RPMI7951 (cell line): ENCODE measurements around the gene GPD1. TPM values are rescaled to one million over a fixed set of nuclear protein-coding genes. Genes with fewer than 3 reads are reported as not detected.

Experiments
- DNase-seq: peaks from one replicate; pipeline ENCODE4 v3.0.0-alpha.2; 2012; ENCODE audit warnings: low read depth
- total RNA-seq: library from RNA; depleted of rRNA; stranded (reverse); fragments of >200 nt; shearing (Covaris generic); gene quantifications from 2 replicates; pipeline ENCODE4 v1.2.3, GENCODE V29; 2014

The GPD1 gene
- total RNA-seq, 1 experiment from 2014 or later = not detected

DNA sequence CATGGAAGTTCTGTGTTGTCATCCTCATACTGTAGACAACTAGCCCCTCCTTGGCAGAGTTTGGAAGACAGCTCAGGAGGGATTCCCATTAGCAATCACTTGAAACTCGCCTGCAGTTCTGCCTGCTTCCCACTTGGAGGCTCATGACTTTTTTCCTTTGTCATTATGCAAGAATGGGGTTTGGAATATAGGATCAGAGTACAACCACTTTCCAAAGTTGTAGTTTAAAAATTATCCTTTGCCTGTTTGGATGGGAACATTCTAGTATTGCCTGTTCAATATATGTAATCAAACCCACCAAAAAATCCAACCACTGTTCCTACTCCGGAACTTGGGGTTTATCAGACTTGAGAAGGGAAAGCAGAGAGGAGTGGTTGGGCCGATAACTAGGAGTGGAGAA is 2.1 kb upstream of the GPD1 start:
- peak; percentile 24 for DNase-seq

DNA sequence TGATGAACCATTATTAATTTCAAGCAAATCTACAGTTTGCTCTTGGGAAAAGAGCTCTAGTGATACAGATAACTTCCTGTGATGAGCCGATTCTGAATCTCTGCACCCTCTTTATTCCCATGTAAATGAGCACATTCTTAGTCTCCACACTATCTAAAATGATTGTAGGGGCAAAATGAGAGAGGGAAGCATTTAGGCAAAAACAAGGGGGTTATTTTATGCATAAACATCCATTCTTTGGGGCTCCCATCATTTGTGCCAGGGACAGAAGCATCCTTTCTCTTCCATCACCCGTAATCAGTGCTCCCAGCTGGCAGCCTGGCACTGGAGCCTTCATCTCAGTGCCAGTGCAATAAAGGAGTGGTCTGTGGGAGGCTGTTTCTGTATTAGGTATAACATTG is 1.7 kb upstream of the GPD1 start:
- no peak for DNase-seq

DNA sequence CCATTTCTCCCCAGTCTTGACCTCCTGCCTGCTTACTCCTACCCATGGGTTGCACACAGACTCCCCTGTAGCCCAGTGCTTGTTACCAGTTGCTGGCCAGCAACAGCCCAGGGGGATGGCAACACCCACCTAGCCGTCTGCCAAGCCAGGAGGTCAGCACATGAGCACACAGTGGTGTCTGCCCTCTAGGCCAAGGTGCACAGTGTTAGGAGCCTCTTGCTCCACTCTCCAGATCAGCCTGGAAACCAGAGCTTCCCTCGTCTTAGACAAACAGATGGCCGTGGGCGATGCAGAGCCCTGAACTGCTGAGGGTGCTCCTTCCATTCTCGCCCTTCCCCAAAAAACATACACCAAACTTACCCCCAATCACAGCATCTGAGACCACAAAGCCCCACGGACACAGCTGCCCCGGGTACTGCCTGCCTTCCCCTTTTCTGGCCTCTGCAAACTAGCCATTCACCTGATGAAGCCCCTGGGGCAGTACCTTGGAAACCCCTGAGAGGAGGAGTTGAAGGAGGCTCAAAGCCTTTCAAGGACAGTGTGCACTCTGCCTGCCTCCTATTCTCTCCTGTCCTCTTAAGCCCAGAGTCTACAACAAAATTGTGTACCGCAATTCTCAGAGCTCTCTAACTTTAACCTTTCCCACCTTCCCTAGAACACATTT is 1.0 kb upstream of the GPD1 start:
- no peak for DNase-seq

DNA sequence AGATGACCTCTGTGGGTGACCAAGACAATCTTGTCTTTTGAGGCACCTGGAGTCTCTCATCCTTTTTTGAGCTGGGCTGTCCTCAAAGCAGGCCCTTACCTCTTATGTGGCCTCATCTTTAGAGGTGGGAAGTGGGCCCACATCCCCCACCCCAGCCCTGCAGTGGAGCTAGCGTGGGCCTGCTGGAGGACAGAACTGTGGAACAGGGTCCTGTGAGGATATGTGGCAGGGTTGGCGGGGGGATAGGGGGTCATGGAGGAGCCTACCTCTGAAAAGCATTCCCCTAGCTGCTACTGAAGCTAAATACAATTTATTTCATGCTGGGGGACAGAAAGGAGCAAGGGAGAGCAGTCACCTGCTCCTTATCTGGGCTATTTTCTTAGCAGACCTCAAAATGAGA is 457 bp upstream of the GPD1 start:
- DNase-seq = no peak

DNA sequence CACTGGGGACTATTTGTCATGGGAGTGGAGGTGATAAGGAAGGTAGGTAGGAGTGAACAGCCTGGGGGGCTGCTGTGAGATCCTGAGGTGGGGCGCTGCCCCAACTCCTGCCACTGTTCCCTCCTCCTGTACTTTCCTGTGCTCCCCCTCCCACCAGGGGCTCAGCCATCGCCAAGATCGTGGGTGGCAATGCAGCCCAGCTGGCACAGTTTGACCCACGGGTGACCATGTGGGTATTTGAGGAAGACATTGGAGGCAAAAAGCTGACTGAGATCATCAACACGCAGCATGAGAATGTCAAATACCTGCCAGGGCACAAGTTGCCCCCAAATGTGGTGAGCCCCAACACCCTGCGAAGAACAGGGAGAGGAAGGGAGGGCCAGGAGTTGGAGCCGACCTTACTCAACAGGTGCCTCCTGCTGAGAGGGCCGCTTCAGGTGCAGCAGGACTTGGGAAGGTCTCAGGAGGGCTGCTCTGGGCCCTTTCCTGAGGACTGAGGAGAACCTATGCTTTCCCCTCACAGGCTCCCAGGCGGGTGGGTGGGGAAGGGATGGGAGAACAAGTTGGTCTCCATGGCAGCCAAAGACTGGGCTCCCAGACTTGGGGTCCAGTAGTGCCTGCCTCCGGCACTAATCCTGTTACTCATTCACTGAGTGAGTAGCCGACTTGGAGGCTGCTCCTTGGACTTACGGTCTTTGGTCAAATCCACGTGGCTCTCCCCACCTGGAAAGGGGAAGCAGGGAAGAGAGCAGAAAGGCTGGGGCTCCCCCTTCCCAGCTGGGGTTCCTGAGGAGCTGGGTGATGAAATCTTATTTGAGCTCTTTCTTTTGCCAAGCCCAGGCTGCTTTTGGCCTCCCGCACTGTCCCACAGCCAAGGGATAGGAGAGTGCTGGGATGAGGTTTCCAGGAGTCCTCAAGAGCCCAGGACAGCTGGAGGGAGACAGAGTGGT is 884 bp downstream of the GPD1 start:
- DNase-seq = no peak

DNA sequence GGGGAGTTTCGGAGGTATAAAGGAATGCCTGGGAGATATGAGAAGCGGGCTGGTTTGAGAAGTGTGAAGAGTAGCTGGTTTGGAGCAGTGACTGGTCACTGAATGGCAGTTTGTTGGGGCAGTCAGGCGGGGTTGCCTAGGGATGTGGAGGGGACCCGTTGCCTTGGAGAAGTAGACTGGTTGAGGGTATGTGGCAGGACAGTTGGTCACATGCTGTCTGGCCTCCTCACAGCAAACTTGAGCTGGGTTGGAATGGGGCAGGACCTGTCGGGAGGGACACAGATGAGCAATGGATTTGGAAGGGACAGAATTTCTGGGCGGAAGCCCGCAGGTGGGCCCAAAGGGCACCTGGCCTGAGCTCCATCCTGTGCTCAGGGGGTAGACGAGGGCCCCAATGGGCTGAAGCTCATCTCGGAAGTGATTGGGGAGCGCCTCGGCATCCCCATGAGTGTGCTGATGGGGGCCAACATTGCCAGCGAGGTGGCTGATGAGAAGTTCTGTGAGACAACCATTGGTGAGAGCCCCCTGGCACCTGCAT is 2.2 kb downstream of the GPD1 start:
- DNase-seq = no peak

DNA sequence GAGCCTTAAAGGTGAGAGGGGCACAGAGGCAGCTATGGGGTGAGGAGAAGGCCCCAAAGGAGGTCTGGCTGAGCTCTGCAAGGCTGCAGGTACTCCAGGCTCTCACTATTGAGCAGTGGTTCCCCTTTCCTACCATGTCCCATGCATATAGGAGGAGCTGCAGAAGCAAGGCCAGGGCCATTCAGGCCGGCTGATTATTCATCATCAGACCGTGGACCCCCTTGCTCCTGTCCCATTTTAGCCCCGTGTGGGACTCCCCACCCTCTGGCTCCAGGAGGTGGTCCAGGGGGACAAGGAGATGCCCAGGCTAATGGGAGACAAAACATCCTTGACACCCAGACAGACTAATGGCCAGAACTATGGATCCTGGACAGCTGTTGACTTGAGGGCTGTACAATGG is 3.1 kb downstream of the GPD1 start:
- no peak for DNase-seq

DNA sequence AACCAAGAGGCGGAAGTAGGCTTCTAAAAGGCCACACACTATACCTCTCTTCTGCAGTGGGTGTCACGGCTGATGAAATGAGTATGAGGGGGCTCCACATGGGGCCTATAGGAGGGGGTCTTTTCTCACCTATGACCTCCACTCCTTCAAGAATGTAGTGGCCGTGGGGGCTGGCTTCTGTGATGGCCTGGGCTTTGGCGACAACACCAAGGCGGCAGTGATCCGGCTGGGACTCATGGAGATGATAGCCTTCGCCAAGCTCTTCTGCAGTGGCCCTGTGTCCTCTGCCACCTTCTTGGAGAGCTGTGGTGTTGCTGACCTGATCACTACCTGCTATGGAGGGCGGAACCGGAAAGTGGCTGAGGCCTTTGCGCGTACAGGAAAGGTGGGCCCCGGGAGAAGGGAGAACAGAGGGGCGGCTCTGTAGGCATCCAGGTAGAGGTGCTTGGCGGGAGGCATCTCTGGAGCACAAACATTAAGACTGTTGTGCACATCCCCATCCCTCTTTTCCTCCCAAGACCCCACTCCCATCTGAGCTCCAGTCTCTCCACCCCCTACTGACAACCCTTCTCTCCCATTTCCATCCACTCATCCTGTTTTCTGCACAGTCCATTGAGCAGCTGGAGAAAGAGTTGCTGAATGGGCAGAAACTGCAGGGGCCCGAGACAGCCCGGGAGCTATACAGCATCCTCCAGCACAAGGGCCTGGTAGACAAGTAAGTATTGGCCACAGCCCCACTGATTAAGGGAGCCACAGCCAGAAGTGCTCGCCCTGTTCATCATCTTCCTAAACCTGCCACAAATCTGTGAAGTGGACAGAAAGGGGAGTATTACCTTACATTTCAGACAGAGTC is 3.8 kb downstream of the GPD1 start:
- no peak for DNase-seq

DNA sequence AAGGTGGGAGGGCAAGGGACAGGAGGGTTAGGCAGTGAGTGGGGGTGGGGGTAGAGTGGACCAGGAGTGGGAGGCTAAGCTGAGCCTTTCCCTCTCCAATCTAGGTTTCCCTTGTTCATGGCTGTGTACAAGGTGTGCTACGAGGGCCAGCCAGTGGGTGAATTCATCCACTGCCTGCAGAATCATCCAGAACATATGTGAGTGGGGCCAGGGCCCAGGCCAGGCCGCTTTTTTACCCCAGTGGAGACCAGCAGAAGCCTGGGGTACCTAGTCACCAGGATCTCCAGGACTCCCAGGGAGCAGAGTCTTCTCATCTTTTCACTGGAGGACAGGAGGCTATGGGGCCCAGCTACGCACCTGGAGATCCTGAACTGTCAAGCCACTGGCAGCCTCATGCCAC is 5.5 kb downstream of the GPD1 start:
- DNase-seq = no peak

DNA sequence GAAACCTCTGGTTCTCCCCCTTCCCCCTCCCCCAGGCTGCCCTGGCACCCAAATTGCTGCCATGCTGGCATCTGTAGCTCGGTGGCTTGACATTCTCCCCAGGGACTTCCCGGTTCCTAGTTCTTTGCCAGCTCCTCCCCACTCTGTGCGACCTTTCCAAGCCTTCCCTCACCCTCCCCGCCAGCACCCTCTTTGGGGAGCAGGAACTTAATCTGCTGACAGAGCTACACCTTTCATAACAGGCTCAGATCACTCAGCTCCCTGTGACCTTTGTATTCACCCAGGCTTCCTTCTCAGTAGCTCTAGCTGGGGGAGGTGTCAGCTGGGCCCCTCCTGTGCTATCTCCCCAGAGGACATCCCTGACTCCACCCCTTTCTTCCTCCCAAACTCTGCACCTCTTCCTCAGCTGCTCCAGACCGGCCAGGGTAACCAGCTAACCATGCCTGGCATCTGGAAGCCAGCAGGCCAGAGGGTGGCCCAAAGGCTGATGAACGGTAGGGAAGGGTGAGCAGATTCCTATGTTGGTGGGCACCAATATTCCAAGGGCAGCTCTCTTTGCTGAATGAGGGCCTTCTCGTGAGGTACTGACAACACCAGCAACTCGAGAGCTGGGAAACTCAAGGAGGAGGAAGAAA is 6.4 kb downstream of the GPD1 start:
- no peak for DNase-seq

DNA sequence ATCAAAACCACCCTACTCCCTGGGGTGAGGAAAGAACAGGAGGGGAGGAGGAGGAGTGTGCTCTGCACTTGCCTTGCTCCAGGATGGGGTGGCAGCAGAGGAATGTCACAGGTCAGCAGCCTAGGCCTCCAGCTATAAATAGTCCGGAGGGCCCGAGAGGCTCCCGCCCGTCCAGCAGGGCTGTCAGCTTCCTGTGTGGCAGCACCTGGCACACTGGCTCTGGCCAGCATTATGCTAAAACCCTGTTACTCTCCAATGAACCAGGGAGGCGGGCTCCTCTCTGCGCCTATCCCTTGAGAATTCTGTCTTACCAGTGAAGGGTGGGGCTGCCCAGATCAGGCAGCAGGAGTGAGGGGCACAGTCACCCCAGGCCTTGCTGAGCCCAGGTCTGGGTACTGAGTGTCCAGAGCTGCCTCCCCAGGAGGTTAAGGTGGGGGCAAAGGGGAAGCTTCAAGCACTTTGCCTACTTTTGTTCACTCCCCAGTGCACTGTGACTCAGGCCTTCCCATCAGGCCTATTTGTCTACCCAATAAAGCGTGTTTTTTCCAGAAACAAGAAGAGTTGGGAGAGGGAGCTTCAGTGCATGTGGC is 7.0 kb downstream of the GPD1 start:
- DNase-seq = peak; percentile 46

DNA sequence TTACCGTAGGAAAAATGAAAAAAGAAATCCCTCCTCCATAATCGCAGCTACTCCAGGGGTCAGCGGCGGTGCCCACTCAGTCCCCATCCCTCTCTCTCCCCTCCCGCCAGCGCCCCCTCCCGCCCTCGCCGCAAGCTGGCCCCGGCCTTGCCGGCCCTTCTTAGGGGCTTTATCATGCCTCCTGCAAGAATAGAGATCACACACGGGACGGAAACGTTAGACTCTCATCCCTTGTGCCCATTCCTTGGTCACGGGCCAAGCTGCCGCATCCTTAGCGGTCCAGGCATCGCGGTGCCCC is 7.5 kb downstream of the GPD1 start:
- DNase-seq = no peak

DNA sequence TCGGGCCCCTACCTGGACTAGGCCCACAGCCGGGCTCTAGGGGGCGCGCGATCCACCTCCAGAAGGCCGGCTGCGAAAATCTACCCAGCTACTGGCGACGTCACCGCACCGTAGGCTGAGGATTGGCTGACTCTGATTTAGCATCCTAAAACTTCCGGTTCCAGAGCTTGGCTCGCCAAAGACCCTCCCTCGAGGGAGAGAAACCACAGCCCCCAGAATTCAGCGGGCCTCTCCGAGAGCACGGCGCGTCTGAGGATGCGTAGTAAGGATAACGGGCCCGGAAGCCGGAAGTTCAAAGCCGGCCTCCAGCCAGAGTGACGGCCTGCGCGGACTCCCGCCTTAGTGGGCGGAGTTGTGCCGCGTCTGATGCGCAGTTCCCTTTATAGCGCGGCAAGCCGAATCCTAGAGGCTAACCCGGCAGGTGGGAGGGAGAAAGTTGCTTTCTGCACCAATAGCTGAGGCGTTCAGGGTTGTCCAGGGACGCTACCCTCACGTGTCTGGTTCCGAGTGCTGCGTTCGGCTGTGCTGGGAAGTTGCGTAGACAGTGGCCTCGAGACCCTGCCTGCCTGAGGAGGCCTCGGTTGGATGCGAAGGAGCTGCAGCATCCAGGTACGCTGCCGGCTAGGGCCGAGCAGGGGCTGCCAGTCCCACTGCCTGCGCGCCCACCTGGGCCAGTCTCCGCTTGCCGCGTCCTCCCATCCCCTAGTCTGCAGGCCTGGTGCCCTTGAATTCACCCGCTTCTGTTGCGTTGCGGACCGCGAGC is 8.1 kb downstream of the GPD1 start, which contains the start of gene COX14:
Gene COX14, plus strand, starts transcription at position 544 of the 763 bp plus-strand sequence. CDS start 7,808 bp downstream, outside the sequence.
- DNase-seq = peak; percentile 98

DNA sequence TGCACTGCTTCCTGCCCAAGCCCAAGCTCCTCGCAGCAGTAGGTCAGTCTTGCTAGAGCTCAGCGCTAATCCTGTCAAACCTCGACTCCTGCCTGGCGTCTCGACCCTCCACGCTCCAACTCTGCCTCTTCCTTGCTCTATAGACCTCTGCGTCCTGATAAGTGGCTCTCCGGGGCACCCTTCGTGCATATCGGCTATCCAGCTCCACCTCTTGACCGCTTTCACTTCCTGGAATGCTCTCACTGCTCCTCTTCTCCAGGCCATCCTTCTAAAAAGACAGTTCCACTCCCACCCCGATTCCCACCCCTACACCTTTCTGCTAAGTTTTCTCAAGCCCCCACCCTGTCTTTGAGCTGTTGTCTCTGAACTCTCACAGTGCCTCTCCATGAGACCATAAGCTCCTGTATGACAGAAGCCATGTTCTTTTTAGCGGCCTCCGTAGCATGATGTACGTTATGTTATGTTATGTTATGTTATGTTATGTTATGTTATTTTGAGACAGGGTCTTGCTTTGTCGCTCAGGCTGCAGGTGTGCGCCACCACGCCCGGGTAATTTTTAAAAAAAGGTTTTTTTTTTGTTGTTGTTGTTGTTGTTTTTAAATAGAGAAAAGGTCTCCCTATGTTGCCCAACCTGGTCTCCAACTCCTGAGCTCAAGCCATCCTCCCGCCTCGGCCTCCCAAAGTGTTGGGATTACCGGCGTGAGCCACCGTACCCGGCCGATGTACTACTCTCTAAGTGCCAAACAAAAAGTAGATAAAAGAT is 8.8 kb downstream of the GPD1 start:
- peak; percentile 55 for DNase-seq

DNA sequence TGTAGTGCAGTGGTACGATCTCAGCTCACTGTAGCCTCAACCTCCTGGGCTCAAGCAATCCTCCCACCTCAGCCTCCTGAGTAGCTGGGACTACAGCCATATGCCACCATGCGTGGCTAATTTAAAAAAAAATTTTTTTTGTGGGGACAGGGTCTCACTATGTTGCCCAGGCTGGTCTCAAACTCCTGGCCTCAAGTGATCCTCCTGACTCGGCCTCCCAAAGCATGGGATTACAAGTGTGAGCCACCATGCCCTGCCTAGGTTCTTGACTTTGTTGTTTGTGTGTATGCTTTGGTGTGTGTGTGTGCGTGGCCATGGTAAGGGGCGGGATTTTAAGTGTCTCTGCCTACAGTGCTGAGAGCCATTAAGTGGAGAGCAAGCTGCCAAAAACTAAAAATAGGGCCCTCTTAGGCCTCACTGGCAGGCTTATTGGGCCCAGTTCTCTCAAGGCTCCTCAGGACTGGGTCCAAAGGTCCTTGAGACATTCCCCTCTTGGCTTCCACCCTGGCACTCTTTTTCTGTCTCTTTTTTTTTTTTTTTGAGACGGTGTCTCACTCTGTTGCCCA is 13.3 kb downstream of the GPD1 start:
- DNase-seq = no peak

DNA sequence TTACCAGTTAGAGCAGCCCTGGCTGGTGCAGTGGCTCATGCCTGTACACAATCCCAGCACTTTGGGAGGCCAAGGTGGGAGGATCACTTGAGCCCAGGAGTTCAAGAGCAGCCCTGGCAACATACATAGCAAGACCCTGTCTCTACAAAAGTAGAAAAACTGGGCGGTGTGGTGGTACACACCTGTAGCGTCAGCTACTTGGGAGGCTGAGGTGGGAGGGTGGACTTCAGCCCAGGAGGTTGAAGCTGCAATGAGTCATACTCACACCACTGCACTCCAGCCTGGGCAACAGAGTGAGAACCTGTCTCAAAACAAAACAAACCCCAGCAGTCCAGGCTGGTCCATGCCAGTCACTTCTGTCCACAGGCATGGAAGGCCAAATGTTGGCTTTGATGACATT is 15.6 kb downstream of the GPD1 start:
- no peak for DNase-seq

DNA sequence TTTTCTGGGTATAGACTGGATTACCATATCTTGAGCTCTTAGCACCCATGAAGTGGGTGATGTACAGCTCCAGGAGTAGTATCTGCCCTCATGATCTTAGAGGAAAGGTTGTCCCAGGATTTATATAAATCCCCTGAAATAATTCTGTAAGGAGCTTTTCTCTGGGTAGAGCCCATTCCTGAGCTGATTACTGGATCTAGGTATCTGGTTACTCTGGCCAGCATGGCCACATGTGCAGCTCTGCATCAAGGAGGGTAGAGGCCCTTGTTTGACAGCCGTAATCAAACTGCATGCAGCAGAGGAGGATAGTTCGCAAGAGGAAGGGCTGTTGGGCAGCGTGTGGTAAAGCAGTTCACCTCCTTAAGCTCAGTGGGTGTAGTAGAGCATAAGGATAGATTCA is 16.7 kb downstream of the GPD1 start:
- no peak for DNase-seq

DNA sequence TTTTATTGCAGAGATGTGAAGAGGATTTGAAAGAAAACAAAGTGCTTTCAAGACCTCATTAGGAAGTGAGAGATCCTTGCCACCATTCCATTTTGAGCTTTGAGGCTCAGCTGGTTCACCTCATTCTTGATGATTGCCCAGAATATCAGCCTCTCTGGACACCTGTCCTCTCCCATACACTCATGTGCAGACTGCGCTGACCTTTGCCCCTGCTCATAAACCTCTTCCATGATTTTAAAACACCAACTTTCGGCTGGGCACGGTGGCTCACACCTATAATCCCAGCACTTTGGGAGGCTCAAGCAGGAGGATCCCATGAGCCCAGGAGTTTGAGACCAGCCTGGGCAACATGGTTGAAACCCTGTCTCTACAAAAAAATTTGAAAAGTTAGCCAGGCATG is 17.1 kb downstream of the GPD1 start:
- DNase-seq = no peak

DNA sequence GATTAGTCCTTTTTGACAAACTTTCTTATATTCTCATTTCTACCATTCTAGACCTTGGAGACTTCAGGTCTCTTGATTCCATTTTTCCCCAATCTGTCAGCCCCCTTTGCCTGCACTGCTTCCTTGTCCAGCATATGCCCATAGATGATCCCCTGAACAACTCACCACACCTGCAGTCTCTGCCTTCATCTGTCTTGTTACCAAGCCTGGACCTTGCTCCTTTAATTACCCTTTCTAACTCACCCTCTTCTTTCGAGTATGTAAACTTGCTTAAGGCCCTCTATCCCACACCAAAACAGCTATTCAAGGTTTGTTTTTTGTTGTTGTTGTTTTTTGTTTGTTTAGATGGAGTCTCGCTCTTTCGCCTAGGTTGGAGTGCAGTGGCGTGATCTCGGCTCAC is 17.8 kb downstream of the GPD1 start:
- no peak for DNase-seq
